ENCODE data around the gene RPP30. TPM values are rescaled to one million over a fixed set of nuclear protein-coding genes. Genes with fewer than 3 reads are reported as not detected.

Gene RPP30
- total and polyA plus RNA-seq, 2 of the 13 experiments (the other 11 are each of a cell fraction or from before 2014, with no cell fraction given), result 27.1 to 65.0 TPM

DNA sequence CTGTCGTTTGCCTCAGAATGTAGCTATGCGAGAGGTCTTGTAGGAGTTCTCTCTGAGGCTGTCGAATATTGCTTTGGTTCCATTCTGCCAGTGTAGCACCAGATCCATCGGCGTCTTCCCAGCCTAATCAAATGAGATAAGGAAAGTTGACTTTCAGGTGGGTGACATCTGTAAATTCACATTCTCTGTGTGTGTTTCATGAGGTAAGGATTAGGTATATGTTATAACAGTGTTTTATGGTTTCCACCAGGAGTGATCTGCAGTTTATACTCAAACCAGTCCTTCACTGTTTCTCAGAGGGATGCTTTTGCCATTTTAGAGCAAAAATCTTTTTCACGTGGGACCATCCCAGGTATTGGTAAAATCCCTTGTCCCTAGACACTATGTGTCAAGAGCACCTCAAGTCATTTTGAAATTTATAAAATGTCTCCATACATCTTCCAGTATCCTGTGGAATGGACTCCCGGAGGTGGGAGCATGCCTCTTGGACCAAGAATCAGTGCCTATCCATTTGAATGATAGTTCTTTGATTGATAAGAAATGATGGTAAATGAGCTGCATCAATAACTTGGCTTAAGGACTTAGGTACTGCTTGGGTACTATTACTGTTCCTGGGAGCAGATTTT is 41.2 kb downstream of the RPP30 start:
- Histone ChIP-seq H3K4me1 (ENCODE audit: insufficient read depth, low read length) (peaks cover 22% of the 10 kb centered on the region), H3K9ac (ENCODE audit: insufficient read depth, low read depth, low read length) (no peak overlapping the region), H3K27me3 (ENCODE audit: control insufficient read depth in 1 of 2, insufficient read depth in 2 of 2, low read length in 2 of 2) (no peaks in the 10 kb centered on the region), H3K9me3 (ENCODE audit: low read length) (no peaks in the 10 kb centered on the region), H3K36me3 (replicated peaks in 1 of 2; ENCODE audit: control insufficient read depth in 1 of 2, insufficient read depth in 2 of 2, low read length in 2 of 2) (peaks cover 1 to 9% of the 10 kb centered on the region in 2 experiments; a peak in 4 of 5 replicates), H4K20me1 (ENCODE audit: insufficient read depth, low read length) (no peaks in the 10 kb centered on the region), H3K79me2 (ENCODE audit: insufficient read depth, low read length) (no peaks in the 10 kb centered on the region), H2AFZ (ENCODE audit: low read length) (no peak overlapping the region), H3K4me2 (ENCODE audit: low read depth, low read length) (no peak overlapping the region), H3K27ac (ENCODE audit: extremely low read length, insufficient read depth, low read length) (no peak overlapping the region), H3K4me3 (replicated peaks in 1 of 3; ENCODE audit: insufficient read depth in 1 of 3, low read depth in 2 of 3, low read length in 3 of 3) (no peak overlapping the region)
- no TSS peak for BruUV-seq (replicated peaks)
- TF ChIP-seq POLR2A (IDR thresholded peaks at IDR 0.05; ENCODE audit: insufficient read depth in 1 of 2, low read depth in 2 of 2, low read length in 2 of 2) (peak in 1 of 2 experiments; percentile 25; a peak in 1 of 4 replicates), TGIF2 (CRISPR knock-in tag; IDR thresholded peaks at IDR 0.05) (no peak)
- WGBS (ENCODE audit: low lambda C conversion rate), result 95% methylated on average over 7 of the region's 7 CpGs
- intact Hi-C loops (cut with micrococcal nuclease; ENCODE audit: unreplicated experiment) (no loop called here), in situ Hi-C loops (cut with HindIII; ENCODE audit: extremely low pct_ligation_motif_present, low pct_unique_long_range_greater_than_20kb) (loop anchor here (5.0 kb wide), 1 partner anchor 339 kb away; no protein-coding TSS in a partner anchor)
- ChIA-PET POLR2A (interaction anchor here (2.0 to 2.7 kb wide), 2 partner anchors 8 to 18 kb away, joined by 11 to 20 read pairs; partner anchors contain the start of gene ANKRD1), CTCF (ENCODE audit: low intra/inter-chr PET ratio, low total read pairs) (interaction anchor here (2.3 kb wide), 1 partner anchor 93 kb away, joined by 13 read pairs; no protein-coding TSS in a partner anchor)
- ATAC-seq (no peak), FAIRE-seq (no peak), DNase-seq (ENCODE audit: low spot score) (no peak)

DNA sequence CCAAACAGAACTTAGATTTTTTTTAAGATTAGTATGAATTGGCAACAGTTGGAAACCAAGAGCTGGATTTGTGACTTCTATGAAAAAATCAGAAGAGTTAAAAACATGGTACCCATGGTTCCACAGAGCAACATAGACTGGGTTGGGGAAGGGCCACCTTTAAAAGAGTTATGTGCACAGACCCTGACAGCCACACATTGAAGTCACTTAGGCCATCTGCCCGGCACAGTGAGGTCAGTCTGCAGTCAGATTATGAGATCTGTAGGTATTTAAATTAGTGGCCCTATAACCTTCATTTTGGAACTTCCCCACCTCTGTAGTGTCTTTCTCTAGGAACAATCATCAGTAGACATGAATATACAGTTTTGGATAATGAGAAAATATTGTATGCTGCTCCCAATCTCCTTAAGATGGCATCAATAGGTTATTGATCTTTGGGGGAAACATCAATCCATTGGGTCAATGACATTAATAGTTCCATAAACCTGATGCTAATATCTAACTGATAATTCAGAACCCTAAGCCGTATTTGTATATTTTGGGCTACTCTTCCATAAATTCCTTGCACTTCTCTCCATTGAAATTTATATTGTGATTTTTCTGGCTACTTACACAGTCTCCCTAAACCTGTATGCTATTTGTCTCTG is 42.1 kb downstream of the RPP30 start:
- Histone ChIP-seq H3K27ac (ENCODE audit: extremely low read length, insufficient read depth, low read length) (no peak overlapping the region), H3K27me3 (ENCODE audit: control insufficient read depth in 1 of 2, insufficient read depth in 2 of 2, low read length in 2 of 2) (no peaks in the 10 kb centered on the region), H3K36me3 (replicated peaks in 1 of 2; ENCODE audit: control insufficient read depth in 1 of 2, insufficient read depth in 2 of 2, low read length in 2 of 2) (peaks cover 1 to 9% of the 10 kb centered on the region in 2 experiments; a peak in 4 of 5 replicates), H3K4me2 (ENCODE audit: low read depth, low read length) (no peak overlapping the region), H3K4me3 (replicated peaks in 1 of 3; ENCODE audit: insufficient read depth in 1 of 3, low read depth in 2 of 3, low read length in 3 of 3) (no peak overlapping the region), H3K9ac (ENCODE audit: insufficient read depth, low read depth, low read length) (no peak overlapping the region), H4K20me1 (ENCODE audit: insufficient read depth, low read length) (no peaks in the 10 kb centered on the region), H3K9me3 (ENCODE audit: low read length) (no peaks in the 10 kb centered on the region), H3K79me2 (ENCODE audit: insufficient read depth, low read length) (no peaks in the 10 kb centered on the region), H2AFZ (ENCODE audit: low read length) (no peak overlapping the region), H3K4me1 (ENCODE audit: insufficient read depth, low read length) (peaks cover 32% of the 10 kb centered on the region)
- ATAC-seq, result no peak
- WGBS (ENCODE audit: low lambda C conversion rate), result 94% methylated on average over 2 of the region's 2 CpGs
- in situ Hi-C loops (cut with HindIII; ENCODE audit: extremely low pct_ligation_motif_present, low pct_unique_long_range_greater_than_20kb) (loop anchor here (5.0 kb wide), 1 partner anchor 338 kb away; no protein-coding TSS in a partner anchor), intact Hi-C loops (cut with micrococcal nuclease; ENCODE audit: unreplicated experiment) (no loop called here)
- no peak for FAIRE-seq
- DNase-seq (ENCODE audit: low spot score), result no peak
- POLR2A ChIA-PET, result no interaction called here
- TF ChIP-seq ZFP36L1 (CRISPR knock-in tag; IDR thresholded peaks at IDR 0.05) (no peak), DRAP1 (CRISPR knock-in tag; IDR thresholded peaks at IDR 0.05) (no peak), ZSCAN22 (CRISPR knock-in tag; IDR thresholded peaks at IDR 0.05) (no peak), ZSCAN25 (CRISPR knock-in tag; IDR thresholded peaks at IDR 0.05) (no peak)
- BruUV-seq (replicated peaks), result no TSS peak
- CTCF ChIA-PET (ENCODE audit: low intra/inter-chr PET ratio, low total read pairs), result no interaction called here

All from HepG2 (cell line).